PC-3 (cell line): ENCODE measurements around the gene JARID2.

ENCODE experiments used
- EZH2 ChIP-seq: fragments of 300-600 bp; sonication (generic); IDR thresholded peaks from one replicate; pipeline ENCODE4 v1.6.1; 2017; ENCODE audit warnings: antibody characterized with exemption, mild to moderate bottlenecking, low read length; ENCODE audit not compliant: unreplicated experiment
- TF ChIP-seq, protein P1 (sequence below): fragments of 300-600 bp; sonication (generic); conservative IDR thresholded peaks from 2 replicates; pipeline ENCODE4 v1.5.1; 2017; ENCODE audit warnings: antibody characterized with exemption, low read depth, mild to moderate bottlenecking, low read length

DNA sequence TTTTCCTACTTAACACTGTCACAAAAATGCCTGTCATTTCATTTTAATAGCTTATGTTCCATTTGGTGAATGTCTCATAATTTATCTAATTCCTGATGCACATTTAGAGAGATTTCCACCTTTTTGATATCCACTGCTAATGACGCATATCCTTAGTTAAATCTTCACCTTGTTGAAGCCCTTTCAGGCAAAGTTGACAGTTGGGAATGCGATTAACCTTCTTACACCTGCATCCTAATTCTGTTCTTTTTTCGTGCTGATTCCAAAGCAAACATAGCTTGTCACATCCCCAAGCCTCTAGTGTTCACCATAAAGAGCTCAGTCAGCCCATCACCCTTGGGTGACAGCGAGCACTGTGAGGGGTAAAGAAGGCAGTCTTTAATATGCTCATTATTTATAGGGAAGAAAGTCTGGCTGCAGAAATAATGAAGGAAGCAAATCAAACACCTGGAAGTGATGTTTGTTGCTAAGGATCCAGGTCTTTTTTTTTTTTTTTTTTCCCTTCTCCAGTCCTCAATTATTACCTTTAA is 211.3 kb downstream of the JARID2 start:
- no peak for TF ChIP-seq EZH2
- TF ChIP-seq, protein P1, sequence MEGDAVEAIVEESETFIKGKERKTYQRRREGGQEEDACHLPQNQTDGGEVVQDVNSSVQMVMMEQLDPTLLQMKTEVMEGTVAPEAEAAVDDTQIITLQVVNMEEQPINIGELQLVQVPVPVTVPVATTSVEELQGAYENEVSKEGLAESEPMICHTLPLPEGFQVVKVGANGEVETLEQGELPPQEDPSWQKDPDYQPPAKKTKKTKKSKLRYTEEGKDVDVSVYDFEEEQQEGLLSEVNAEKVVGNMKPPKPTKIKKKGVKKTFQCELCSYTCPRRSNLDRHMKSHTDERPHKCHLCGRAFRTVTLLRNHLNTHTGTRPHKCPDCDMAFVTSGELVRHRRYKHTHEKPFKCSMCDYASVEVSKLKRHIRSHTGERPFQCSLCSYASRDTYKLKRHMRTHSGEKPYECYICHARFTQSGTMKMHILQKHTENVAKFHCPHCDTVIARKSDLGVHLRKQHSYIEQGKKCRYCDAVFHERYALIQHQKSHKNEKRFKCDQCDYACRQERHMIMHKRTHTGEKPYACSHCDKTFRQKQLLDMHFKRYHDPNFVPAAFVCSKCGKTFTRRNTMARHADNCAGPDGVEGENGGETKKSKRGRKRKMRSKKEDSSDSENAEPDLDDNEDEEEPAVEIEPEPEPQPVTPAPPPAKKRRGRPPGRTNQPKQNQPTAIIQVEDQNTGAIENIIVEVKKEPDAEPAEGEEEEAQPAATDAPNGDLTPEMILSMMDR = no peak
